Large intestine (tissue), 3 donors: ENCODE measurements around the gene DZIP1L. TPM values are rescaled to one million over a fixed set of nuclear protein-coding genes. Genes with fewer than 3 reads are reported as not detected.
A peak's percentile ranks its signal among the peaks of the same experiment; 100 is the strongest.

ENCODE experiments used
- DNase-seq, 2 donors: peaks; one replicate each; pipeline versions ENCODE4 v3.0.0 to v3.0.0-alpha.2; 2013
- H3K27ac ChIP-seq: one replicate; pipeline ENCODE4 v1.5.1; 2013; ENCODE audit warnings: low read length
- H3K27me3 ChIP-seq: 2 replicates; pipeline ENCODE4 v1.6.1; 2013; ENCODE audit warnings: low read length; ENCODE audit not compliant: control insufficient read depth, insufficient read depth
- H3K36me3 ChIP-seq: 2 replicates; pipeline ENCODE4 v1.6.1; 2013; ENCODE audit warnings: low read length; ENCODE audit not compliant: control insufficient read depth, insufficient read depth
- H3K4me1 ChIP-seq: one replicate; pipeline ENCODE4 v1.6.1; 2013; ENCODE audit warnings: low read length; ENCODE audit not compliant: control insufficient read depth, insufficient read depth
- H3K4me3 ChIP-seq: one replicate; pipeline ENCODE4 v1.5.1; 2013; ENCODE audit warnings: low read length
- H3K9me3 ChIP-seq: one replicate; pipeline ENCODE4 v1.6.1; 2013; ENCODE audit warnings: mild to moderate bottlenecking, low read depth, low read length, moderate library complexity; ENCODE audit not compliant: control insufficient read depth
- whole genome bisulfite sequencing: methylation state at CpG from one replicate; pipeline ENCODE4 v1.1.5; 2013; ENCODE audit warnings: low lambda C conversion rate; ENCODE audit not compliant: insufficient coverage; 5-methylcytosine and 5-hydroxymethylcytosine counted together
- polyA plus RNA-seq: library from polyadenylated mRNA; unstranded; fragments of 120-200 nt; gene quantifications from one replicate; pipeline ENCODE4 v1.2.1, GENCODE V29; 2013

The DZIP1L gene
- polyA plus RNA-seq, 1 donor = 4.4 TPM

DNA sequence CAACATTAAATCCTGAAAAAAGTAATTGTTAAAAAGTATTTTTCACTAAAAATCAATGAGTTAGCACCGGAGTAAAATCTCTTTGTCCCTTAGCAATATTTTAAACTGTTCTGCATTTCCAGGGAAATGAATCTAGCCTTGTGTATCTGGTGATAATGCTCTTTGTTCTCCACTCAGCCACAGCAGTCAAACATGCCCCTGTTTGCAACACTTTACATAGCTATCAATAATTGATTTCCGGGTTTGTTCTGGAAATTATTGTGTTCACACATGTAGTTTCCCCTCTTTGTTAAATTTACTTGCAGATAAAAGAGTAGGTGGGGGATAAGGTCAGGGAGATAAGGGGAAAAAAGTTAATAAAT lies 20.4 kb upstream of the DZIP1L start:
- no peaks in the 10 kb centered on the region for H3K9me3 ChIP-seq
- peak in 1 of 2 donors; percentile 4 for DNase-seq
- no peak overlapping the region for H3K4me3 ChIP-seq
- no peaks in the 10 kb centered on the region for H3K4me1 ChIP-seq
- no peaks in the 10 kb centered on the region for H3K36me3 ChIP-seq
- H3K27ac ChIP-seq = no peak overlapping the region
- H3K27me3 ChIP-seq = peaks cover 2% of the 10 kb centered on the region
- WGBS = 25% methylated on average over 2 of the region's 2 CpGs

DNA sequence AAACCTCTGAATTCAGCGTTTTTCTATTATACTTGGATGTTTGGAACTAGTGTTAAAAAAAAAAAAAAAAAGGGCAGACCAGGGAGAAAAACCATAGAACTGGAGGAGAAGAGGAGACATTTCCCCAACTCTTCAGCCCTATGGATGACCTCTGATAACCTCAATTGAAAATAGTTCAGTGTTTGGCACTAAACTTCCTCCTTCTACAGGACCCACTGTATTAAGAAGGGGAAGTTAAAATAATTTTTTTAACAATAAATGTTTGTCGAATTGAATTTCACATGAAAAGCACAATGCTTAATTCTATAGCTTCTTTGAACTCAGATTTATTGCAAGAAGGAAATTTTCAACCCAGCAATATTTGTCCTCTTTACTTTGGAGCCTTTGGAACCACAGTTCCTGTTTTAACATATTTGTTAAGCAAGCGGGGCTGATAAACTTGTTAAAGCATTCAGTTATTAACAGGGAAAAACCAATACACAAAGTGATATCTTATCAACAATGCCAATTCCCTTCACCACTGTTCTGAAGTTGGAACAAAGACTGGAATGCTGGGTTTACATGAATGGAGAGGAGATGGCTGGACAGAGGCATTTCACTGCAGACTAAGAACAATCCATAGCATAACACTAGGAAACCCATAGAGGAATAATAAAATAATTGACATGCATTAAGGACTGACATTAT lies 19.9 kb upstream of the DZIP1L start:
- Histone ChIP-seq H3K4me3 (no peak overlapping the region), H3K36me3 (no peaks in the 10 kb centered on the region), H3K27ac (no peak overlapping the region), H3K27me3 (peaks cover 3% of the 10 kb centered on the region), H3K4me1 (no peaks in the 10 kb centered on the region), H3K9me3 (no peaks in the 10 kb centered on the region)
- no CpG with 5 or more reads among the region's 3 CpGs for whole genome bisulfite sequencing
- DNase-seq = peak in 1 of 2 donors; percentile 1

DNA sequence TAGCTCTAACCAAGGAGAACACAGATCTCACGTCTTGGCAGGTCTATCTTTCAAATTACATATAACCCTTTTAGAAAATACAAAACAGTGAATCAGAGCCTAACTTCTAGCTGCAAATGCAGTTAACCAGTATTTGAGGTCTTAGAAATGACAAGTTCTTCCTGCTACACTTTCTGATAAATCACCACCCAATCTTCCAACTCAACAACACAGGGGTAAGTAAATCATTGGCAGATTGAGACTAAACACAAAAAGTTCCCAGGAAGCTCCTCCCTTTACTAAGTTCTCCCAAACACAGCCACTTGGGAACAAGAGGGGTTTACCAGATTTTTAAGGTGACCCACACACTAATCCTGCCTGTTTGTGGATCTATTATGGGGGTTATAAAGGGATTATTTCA lies 16.8 kb upstream of the DZIP1L start, which contains the start of gene A4GNT:
A4GNT (minus strand) TSS at position 152 of the 400 bp plus-strand sequence. CDS start 1,134 bp downstream, outside the sequence.
- H3K36me3 ChIP-seq = no peaks in the 10 kb centered on the region
- H3K27me3 ChIP-seq = peaks cover 3% of the 10 kb centered on the region
- DNase-seq = no peak
- no peak within 1 kb of the TSS for H3K4me3 ChIP-seq
- no peak within 1 kb of the TSS for H3K27ac ChIP-seq
- H3K9me3 ChIP-seq = no peaks in the 10 kb centered on the region
- WGBS = no CpG with 5 or more reads among the region's 1 CpG
- H3K4me1 ChIP-seq = no peaks in the 10 kb centered on the region

DNA sequence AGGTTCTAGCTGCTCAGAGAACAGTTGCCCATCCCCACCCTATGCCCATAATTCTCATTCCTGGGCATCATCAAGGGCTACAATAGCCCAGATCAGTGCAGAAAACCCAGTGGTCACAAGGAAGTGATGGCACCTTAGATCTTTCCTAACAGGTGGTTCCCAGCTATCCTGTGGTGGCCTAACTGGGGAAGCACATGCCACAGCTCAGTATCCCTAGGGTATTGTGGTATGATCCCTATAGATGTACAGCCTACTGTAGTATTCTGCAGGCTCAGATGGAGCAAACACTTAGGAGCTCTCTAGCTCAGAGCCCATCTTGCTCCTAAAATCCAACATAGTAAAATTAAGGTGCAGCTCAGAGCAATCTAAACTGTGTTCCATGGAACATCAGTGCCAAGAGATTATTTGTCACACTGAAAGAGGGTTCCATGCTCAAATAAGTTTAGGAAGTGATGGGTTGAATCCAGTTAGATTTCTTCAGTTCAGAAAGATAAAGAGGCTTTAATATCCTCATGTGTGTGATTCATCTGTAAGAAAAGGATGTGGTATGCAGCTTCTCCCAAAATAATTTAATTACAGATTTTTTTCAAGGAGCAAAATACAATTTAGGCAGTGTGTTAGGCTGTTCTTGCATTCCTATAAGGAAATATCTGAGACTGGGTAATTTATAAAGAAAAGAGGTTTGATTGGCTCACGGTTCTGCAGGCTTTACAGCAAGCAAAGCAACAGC lies 12.4 kb upstream of the DZIP1L start:
- no peaks in the 10 kb centered on the region for H3K9me3 ChIP-seq
- no CpG with 5 or more reads among the region's 1 CpG for WGBS
- no peaks in the 10 kb centered on the region for H3K36me3 ChIP-seq
- H3K4me3 ChIP-seq = no peak overlapping the region
- H3K27me3 ChIP-seq = peaks cover 3% of the 10 kb centered on the region
- no peaks in the 10 kb centered on the region for H3K4me1 ChIP-seq
- DNase-seq = no peak
- no peak overlapping the region for H3K27ac ChIP-seq

DNA sequence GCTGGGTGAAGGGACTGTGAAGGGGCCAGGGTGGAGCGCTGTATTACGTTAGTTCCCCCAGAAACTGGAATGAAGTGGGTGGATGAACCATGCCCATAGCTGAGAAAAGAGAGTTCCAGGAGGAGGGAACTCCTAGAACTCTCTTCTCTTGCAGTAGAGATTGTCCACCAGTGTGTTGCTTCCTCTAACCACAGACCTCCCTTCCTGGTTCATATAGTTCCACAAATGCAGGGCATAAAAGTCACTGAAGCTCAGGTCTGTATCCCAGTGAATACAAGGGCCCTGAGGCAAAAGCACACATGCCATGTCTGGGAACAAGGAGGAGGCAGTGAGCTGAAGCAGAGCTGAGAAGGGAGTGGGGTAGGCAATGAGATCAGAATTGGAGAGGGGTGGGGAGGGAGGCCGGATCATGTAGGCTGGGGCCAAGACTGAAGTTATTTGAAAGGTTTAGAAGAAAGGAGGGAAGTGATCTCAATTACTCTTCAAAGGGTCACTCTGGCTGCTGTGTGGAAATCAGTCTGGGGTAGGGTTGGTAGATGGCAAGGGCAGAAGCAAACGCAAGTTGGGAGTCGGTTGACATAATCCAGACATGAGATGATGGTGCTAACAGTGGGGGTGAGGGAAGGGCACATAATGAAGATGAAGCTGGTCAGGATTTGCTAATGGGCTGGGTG lies 10.3 kb upstream of the DZIP1L start:
- H3K27me3 ChIP-seq = peaks cover under 1% of the 10 kb centered on the region
- H3K4me3 ChIP-seq = no peak overlapping the region
- DNase-seq = no peak
- H3K4me1 ChIP-seq = no peaks in the 10 kb centered on the region
- H3K27ac ChIP-seq = no peak overlapping the region
- 61% methylated on average over 3 of the region's 5 CpGs for WGBS
- H3K9me3 ChIP-seq = no peaks in the 10 kb centered on the region
- H3K36me3 ChIP-seq = no peaks in the 10 kb centered on the region

DNA sequence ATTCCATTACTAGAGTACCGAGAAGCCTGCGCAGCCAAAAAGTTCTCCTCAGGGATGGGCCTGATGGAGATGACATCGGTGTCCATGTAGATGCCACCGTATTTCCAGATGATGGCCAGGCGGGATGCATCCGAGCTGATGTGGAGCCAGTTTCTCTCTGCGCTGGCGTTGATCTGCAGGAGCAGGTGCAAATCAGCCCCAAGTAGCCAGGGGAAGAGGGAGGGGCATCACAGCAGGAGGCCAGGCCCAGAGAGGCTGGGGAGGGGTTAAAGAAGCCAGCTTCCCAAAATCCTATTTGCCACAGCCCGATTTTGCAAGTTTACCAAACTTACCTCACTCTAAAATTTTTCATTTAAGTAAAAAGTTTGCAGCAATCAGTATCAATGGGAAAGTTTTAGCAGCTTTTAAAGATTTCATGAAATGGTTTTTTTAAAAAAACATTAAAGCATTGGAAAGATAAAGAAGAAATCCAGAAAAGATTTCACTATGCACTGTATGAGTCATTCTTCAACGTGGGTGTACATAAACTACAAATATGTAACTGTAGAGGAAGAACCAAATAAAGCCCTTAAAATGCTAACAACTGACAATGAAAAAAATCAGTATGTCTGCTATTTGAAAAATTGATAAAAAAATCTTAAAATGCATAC lies 9.4 kb upstream of the DZIP1L start:
- Histone ChIP-seq H3K36me3 (no peaks in the 10 kb centered on the region), H3K27me3 (no peaks in the 10 kb centered on the region), H3K9me3 (no peaks in the 10 kb centered on the region), H3K4me3 (no peak overlapping the region), H3K27ac (no peak overlapping the region), H3K4me1 (no peaks in the 10 kb centered on the region)
- DNase-seq = no peak
- WGBS = 40% methylated on average over 1 of the region's 10 CpGs

DNA sequence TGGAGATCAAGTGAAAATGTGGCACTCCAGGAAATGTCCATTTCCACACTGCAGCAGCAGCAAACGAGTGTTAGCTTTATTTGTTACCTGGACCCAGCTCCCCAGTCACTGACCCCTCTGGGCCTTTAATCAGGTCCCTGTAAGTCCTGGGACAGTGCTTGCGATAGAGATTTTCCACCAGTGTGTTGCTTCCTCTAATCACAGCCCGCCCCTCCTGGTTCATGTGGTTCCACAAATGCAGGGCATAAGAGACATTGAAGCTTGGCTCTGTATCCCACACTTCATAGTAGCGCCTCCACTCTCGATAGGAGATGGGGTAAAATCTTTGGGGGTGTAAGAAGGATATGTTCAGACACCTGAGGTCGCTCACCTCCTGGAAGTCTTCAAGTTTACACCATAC lies 8.8 kb upstream of the DZIP1L start:
- Histone ChIP-seq H3K36me3 (no peaks in the 10 kb centered on the region), H3K27ac (no peak overlapping the region), H3K4me1 (no peaks in the 10 kb centered on the region), H3K4me3 (no peak overlapping the region), H3K27me3 (no peaks in the 10 kb centered on the region), H3K9me3 (no peaks in the 10 kb centered on the region)
- WGBS = no CpG with 5 or more reads among the region's 6 CpGs
- no peak for DNase-seq

DNA sequence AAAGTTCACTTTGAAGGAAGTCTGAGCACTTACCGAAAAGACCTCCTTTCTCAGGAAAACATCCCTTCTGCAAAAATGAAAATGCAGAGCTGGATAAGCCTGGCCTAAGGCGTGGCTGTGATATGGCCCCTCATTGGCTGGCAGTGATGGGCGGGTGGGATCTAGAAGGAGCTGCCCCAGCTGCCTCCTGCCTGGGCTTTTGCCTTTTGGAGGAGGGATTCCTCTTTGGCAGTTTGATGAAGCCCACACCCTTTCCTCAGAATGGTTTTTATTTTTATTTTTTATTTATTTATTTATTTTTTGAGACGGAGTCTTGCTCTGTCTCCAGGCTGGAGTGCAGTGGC lies 4.0 kb upstream of the DZIP1L start:
- Histone ChIP-seq H3K27me3 (peaks cover 8% of the 10 kb centered on the region), H3K4me3 (no peak overlapping the region), H3K4me1 (no peaks in the 10 kb centered on the region), H3K27ac (no peak overlapping the region), H3K9me3 (no peaks in the 10 kb centered on the region), H3K36me3 (no peaks in the 10 kb centered on the region)
- no peak for DNase-seq
- no CpG with 5 or more reads among the region's 4 CpGs for WGBS

DNA sequence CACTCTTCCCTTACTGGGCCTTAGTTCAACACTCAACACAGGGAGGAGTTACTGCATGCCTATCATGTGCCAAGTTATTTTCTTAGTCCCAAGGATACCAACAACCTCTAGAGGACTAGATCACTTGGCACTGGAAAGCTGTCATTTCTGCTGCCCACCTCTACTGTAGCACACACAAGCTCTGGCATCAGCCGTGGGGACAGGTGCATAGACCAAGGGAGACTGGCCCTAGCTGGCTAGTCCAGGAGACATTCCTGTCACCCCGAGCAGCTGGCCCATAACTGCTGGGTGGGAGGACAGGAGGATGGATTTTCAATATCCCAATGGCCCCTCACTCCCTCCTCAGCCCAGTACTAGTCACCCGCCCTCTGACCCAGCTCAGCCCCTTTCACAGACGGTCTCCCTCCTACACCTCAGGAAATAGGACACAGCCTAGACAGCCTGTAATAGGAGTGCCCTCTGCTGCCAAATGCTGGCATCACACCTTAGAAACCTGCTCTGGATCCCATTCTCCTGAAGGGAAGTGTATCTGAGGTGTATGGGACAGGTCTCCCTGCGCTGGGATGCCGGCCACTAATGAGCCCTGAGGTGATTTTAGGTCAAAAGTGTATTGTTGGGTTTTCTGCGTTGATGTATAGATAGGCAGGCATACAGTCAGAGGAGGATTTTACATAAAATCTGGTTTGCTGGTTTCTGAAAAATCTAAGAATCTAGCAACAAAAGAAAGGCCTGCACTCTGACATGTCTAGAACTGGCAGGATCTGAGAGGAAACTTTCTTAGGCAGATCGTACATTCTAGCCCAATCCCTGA lies 3.4 kb upstream of the DZIP1L start:
- Histone ChIP-seq H3K4me1 (no peaks in the 10 kb centered on the region), H3K4me3 (no peak overlapping the region), H3K9me3 (no peaks in the 10 kb centered on the region), H3K27me3 (peaks cover 8% of the 10 kb centered on the region), H3K27ac (no peak overlapping the region), H3K36me3 (no peaks in the 10 kb centered on the region)
- no CpG with 5 or more reads among the region's 8 CpGs for WGBS
- peak; percentile 30 to 35 for DNase-seq
